B cell (primary cell): Measurements from ENCODE around the gene CCDC50. TPM values are rescaled to one million over a fixed set of nuclear protein-coding genes. Genes with fewer than 3 reads are reported as not detected.

Experiments used
- ATAC-seq: fragments of 200-7000 bp; cut with Tn5 transposase; one replicate; pipeline ENCODE4 v1.10.0; 2021; ENCODE audit warnings: low read depth, mild to moderate bottlenecking, moderate number of reproducible peaks, moderate library complexity
- CTCF ChIA-PET: fragments of 350-600 bp; sonication (Branson Sonifier 250); formaldehyde crosslinking; loops from one replicate; lab custom pipeline; 2021; ENCODE audit warnings: antibody characterized with exemption, inconsistent platforms; lab: Charles Lee
- POLR2A ChIA-PET: fragments of 350-600 bp; sonication (Branson Sonifier 250); formaldehyde crosslinking; loops from one replicate; lab custom pipeline; 2021; ENCODE audit warnings: antibody characterized with exemption; lab: Charles Lee
- DNase-seq: peaks from one replicate; pipeline ENCODE4 v3.0.0; 2013
- H2AFZ ChIP-seq: 2 replicates; pipeline ENCODE4 v1.6.1; 2012; ENCODE audit warnings: mild to moderate bottlenecking, low read depth, low read length; ENCODE audit not compliant: insufficient read depth, poor library complexity, severe bottlenecking
- H3K27ac ChIP-seq, 2 donors: 1 replicate in 1 of 2; 2 replicates in 1 of 2; pipeline ENCODE4 v1.5.1; 2012 to 2013; ENCODE audit warnings: low read length in 2 of 2, mild to moderate bottlenecking in 2 of 2, moderate library complexity in 1 of 2
- H3K27me3 ChIP-seq, 4 experiments: fragments of 200-600 bp in 1 of 4; sonication (generic) in 1 of 4; replicated peaks in 1 of 4; 1 replicate in 2 of 4; 2 replicates in 2 of 4; pipeline versions ENCODE4 v1.6.1 to v1.7.0; 2013 to 2016; ENCODE audit warnings: low read length in 3 of 4, mild to moderate bottlenecking in 2 of 4, mixed read lengths in 1 of 4, moderate library complexity in 1 of 4; ENCODE audit not compliant: insufficient read depth in 4 of 4, control insufficient read depth in 3 of 4; ENCODE audit errors: control extremely low read depth in 1 of 4
- H3K36me3 ChIP-seq, 2 experiments: replicated peaks in 1 of 2; 1 replicate in 1 of 2; 2 replicates in 1 of 2; pipeline versions ENCODE4 v1.6.1 to v1.7.1; 2013; ENCODE audit warnings: low read length in 1 of 2; ENCODE audit not compliant: insufficient read depth in 2 of 2, control insufficient read depth in 1 of 2; ENCODE audit errors: control extremely low read depth in 1 of 2, extremely low read depth in 1 of 2
- H3K4me1 ChIP-seq, 2 donors: fragments of 200-600 bp in 1 of 2; sonication (generic) in 1 of 2; 1 replicate in 1 of 2; 2 replicates in 1 of 2; pipeline versions ENCODE4 v1.5.1 to v1.6.1; 2013 to 2017; ENCODE audit warnings: low read length in 2 of 2; ENCODE audit not compliant: control insufficient read depth in 2 of 2, insufficient read depth in 2 of 2
- H3K4me2 ChIP-seq: replicated peaks from 2 replicates; pipeline ENCODE3; 2012; ENCODE audit warnings: mild to moderate bottlenecking, low read depth, low read length; ENCODE audit not compliant: poor library complexity, severe bottlenecking
- H3K4me3 ChIP-seq, 5 experiments: fragments of 200-600 bp in 1 of 5; sonication (generic) in 1 of 5; 1 replicate in 3 of 5; 2 replicates in 2 of 5; pipeline versions ENCODE4 v1.5.1 to v1.7.0; 2011 to 2016; ENCODE audit warnings: low read length in 4 of 5, mild to moderate bottlenecking in 4 of 5, low read depth in 2 of 5, control low read depth in 1 of 5, moderate library complexity in 1 of 5; ENCODE audit not compliant: insufficient read depth in 1 of 5; ENCODE audit errors: control extremely low read depth in 1 of 5, extremely low read depth in 1 of 5
- H3K79me2 ChIP-seq: fragments of 200-600 bp; sonication (generic); one replicate; pipeline ENCODE4 v1.6.0; 2016; ENCODE audit warnings: low read length; ENCODE audit not compliant: control insufficient read depth, insufficient read depth
- H3K9ac ChIP-seq: fragments of 200-600 bp; sonication (generic); 2 replicates; pipeline ENCODE4 v1.6.1; 2017; ENCODE audit warnings: mild to moderate bottlenecking, low read length, moderate library complexity
- H3K9me3 ChIP-seq, 3 donors: one replicate each; pipeline versions ENCODE4 v1.6.1 to v1.7.1; 2013; ENCODE audit warnings: low read length in 2 of 3; ENCODE audit not compliant: control insufficient read depth in 2 of 3, insufficient read depth in 1 of 3; ENCODE audit errors: control extremely low read depth in 1 of 3
- H4K20me1 ChIP-seq: 2 replicates; pipeline ENCODE4 v1.6.0; 2012; ENCODE audit warnings: mild to moderate bottlenecking, low read length; ENCODE audit not compliant: insufficient read depth, control insufficient read depth, poor library complexity, severe bottlenecking
- H3K27ac Mint-ChIP-seq: one replicate; pipeline ENCODE4 v1.8.0; 2021; ENCODE audit warnings: mixed read lengths
- H3K27me3 Mint-ChIP-seq: one replicate; pipeline ENCODE4 v1.8.0; 2021; ENCODE audit warnings: mixed read lengths
- H3K4me1 Mint-ChIP-seq: one replicate; pipeline ENCODE4 v1.8.0; 2021; ENCODE audit warnings: mixed read lengths
- H3K4me3 Mint-ChIP-seq: one replicate; pipeline ENCODE4 v1.8.0; 2021; ENCODE audit warnings: mixed read lengths
- H3K9me3 Mint-ChIP-seq: one replicate; pipeline ENCODE4 v1.8.0; 2022; ENCODE audit warnings: mixed read lengths; ENCODE audit not compliant: insufficient read depth
- CTCF ChIP-seq: fragments of 200-600 bp; IDR thresholded peaks from one replicate; pipeline ENCODE4 v1.8.0; 2022; ENCODE audit warnings: antibody characterized with exemption, mild to moderate bottlenecking
- EZH2 ChIP-seq: IDR thresholded peaks from 2 replicates; pipeline ENCODE4 v1.6.1; 2012; ENCODE audit warnings: borderline replicate concordance, low read depth, mild to moderate bottlenecking, moderate library complexity, low read length; ENCODE audit not compliant: insufficient read depth, poor library complexity, severe bottlenecking
- WGBS: methylation state at CpG from one replicate; pipeline ENCODE4 v1.1.5; 2013; ENCODE audit warnings: missing lambda C conversion rate; ENCODE audit not compliant: insufficient coverage; 5-methylcytosine and 5-hydroxymethylcytosine counted together
- intact Hi-C: fragments of 100-400 bp; cut with micrococcal nuclease; formaldehyde crosslinking; loops from one replicate; pipeline ENCODE4 v1.10.0; 2022
- polyA plus RNA-seq: library from polyadenylated mRNA; depleted of rRNA; stranded (reverse); fragments of >200 nt; gene quantifications from 2 replicates; pipeline ENCODE4 v1.2.3, GENCODE V29; 2012
- total RNA-seq, 2 donors: library from RNA; stranded (reverse); fragments of 120-200 nt in 1 of 2; gene quantifications; 1 replicate in 1 of 2; 2 replicates in 1 of 2; pipeline versions ENCODE4 v1.2.3 to v1.2.4, GENCODE V29; 2013 to 2022

The CCDC50 gene
- total and polyA plus RNA-seq, 2 donors (not counting 1 experiment from before 2014, with no cell fraction given) = 48.7 to 121 TPM

DNA sequence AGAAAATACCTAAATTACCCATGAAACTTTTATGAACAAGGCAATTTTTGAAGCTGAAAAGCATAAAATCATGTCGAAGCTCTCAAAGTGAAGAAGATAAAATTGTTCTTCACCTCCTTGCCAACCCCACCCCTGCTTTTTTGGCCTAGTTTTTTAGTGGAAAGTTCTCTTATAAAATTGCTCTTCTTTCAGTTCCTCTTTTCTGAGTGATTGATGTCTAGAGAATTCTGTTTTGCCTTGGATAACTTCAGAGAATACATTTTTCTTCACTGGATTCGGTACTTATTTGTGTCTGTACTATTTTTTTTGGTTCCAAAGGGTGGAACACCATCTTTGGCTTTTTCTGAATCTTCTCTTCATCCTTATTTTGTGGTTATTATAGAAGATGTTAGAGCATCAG is 106.8 kb downstream of the CCDC50 start:
- Mint-ChIP-seq H3K4me3 (no peak overlapping the region), H3K4me1 (peaks cover 5% of the 10 kb centered on the region), H3K27ac (no peak overlapping the region), H3K9me3 (peaks cover 8% of the 10 kb centered on the region), H3K27me3 (peaks cover 16% of the 10 kb centered on the region)
- H3K4me3 ChIP-seq = no peak overlapping the region
- TF ChIP-seq CTCF (no peak), EZH2 (no peak)
- no peak overlapping the region for H3K4me2 ChIP-seq
- peaks cover 0 to 4% (median 0%) of the 10 kb centered on the region in 3 donors for H3K9me3 ChIP-seq
- WGBS = no CpG with 5 or more reads among the region's 2 CpGs
- no peak for ATAC-seq
- CTCF ChIA-PET = no interaction called here
- POLR2A ChIA-PET = no interaction called here
- no peak overlapping the region for H3K9ac ChIP-seq
- H3K79me2 ChIP-seq = no peaks in the 10 kb centered on the region
- peak; percentile 6 for DNase-seq
- intact Hi-C loops = no loop called here
- H3K27me3 ChIP-seq = peaks cover 0 to 2% (median 0%) of the 10 kb centered on the region in 4 experiments
- H3K27ac ChIP-seq = no peak overlapping the region
- no peaks in the 10 kb centered on the region for H3K4me1 ChIP-seq
- no peak overlapping the region for H2AFZ ChIP-seq
- H3K36me3 ChIP-seq = no peaks in the 10 kb centered on the region
- no peaks in the 10 kb centered on the region for H4K20me1 ChIP-seq

DNA sequence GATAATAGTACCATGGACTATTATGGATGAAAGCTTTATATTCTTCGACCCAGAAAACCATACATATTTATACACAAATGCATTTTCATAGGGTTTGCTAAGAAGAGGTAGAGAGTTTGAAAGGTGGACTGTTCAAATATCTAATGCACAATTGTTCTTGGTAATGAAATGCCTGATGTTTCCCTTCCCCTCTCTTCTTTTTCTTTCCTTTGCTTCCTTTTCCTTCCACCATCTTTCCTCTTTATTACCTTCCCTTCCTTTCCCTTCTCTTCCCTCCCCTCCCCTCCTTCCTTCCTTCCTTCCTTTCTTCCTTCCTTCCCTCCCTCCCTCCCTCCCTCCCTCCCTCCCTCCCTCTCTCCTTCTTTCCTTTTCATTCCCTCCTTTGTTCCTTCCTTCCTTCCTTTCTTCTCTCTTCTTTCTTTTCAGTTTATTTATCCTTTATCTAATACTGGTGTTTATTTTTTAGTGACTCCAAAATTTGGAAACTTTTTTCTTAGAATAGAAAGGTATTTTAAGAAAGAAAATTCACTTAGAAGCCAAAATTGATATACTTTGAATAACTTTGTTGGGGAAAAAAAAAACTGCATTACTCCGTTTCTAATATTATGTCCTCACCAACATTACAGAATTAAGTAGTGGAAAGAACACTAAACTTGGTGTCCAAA is 109.1 kb downstream of the CCDC50 start:
- TF ChIP-seq EZH2 = no peak
- Mint-ChIP-seq H3K4me3 (no peak overlapping the region), H3K27ac (no peak overlapping the region), H3K9me3 (peaks cover 8% of the 10 kb centered on the region), H3K4me1 (peaks cover 5% of the 10 kb centered on the region), H3K27me3 (peaks cover 23% of the 10 kb centered on the region)
- no peak for DNase-seq
- Histone ChIP-seq H3K27me3 (peaks cover 0 to 2% (median 0%) of the 10 kb centered on the region in 4 experiments), H3K4me1 (no peaks in the 10 kb centered on the region), H3K4me2 (no peak overlapping the region), H3K27ac (no peak overlapping the region), H3K9me3 (peaks cover 0 to 4% (median 0%) of the 10 kb centered on the region in 3 donors), H4K20me1 (no peaks in the 10 kb centered on the region), H3K9ac (no peak overlapping the region), H3K36me3 (no peaks in the 10 kb centered on the region), H2AFZ (no peak overlapping the region), H3K4me3 (no peak overlapping the region), H3K79me2 (no peaks in the 10 kb centered on the region)
- ChIA-PET POLR2A (no interaction called here), CTCF (no interaction called here)
- no CpG with 5 or more reads among the region's 2 CpGs for WGBS
- no peak for ATAC-seq
- intact Hi-C loops = no loop called here
